ENCODE measurements around the gene CCL25. TPM values are rescaled to one million over a fixed set of nuclear protein-coding genes. Genes with fewer than 3 reads are reported as not detected.
"Not testable (repeated sequence)": the region's sequence is repeated elsewhere in the genome, so short reads cannot be mapped to it uniquely, and the experiment has no call there.

The CCL25 gene
- total and polyA plus RNA-seq, 2 donors (not counting 3 experiments of a cell fraction or from before 2014, with no cell fraction given), result not detected

- H3K27me3 ChIP-seq (ENCODE audit: control insufficient read depth in 2 of 2, insufficient read depth in 2 of 2, low read length in 2 of 2); H4K20me1 ChIP-seq (replicated peaks; ENCODE audit: control insufficient read depth, extremely low read depth, insufficient read depth, low read length); H3K9me3 ChIP-seq (replicated peaks; ENCODE audit: control insufficient read depth, insufficient read depth, low read length); H3K27ac ChIP-seq (ENCODE audit: insufficient read depth, low read depth, low read length); H3K4me3 ChIP-seq (replicated peaks in 1 of 3; ENCODE audit: insufficient read depth in 1 of 3, low read depth in 1 of 3, low read length in 3 of 3); FAIRE-seq; intact Hi-C loops (cut with micrococcal nuclease); DNase-seq (ENCODE audit: low read depth, low spot score); H3K9me1 ChIP-seq (replicated peaks; ENCODE audit: control insufficient read depth, extremely low read depth, insufficient read depth, low read length); H3K79me2 ChIP-seq (ENCODE audit: control insufficient read depth, insufficient read depth, low read length); BruUV-seq (replicated peaks); H3K4me2 ChIP-seq (ENCODE audit: insufficient read depth, low read length); dilution Hi-C loops (cut with MboI; ENCODE audit: extremely low pct_ligation_motif_present, low sequenced_read_pairs); H3K9ac ChIP-seq (replicated peaks; ENCODE audit: extremely low read depth, insufficient read depth, low read length); POLR2A ChIA-PET; H2AFZ ChIP-seq (ENCODE audit: low read depth, low read length); CTCF ChIA-PET; H3K4me1 ChIP-seq (ENCODE audit: control insufficient read depth, extremely low read depth, insufficient read depth, low read length); H3K36me3 ChIP-seq (ENCODE audit: control insufficient read depth in 2 of 2, extremely low read depth in 1 of 2, insufficient read depth in 2 of 2, low read length in 2 of 2): not testable (repeated sequence)
These were observed 19.0 kb upstream of the CCL25 start for GRCh38 chr19:8033287-8034177.

DNA sequence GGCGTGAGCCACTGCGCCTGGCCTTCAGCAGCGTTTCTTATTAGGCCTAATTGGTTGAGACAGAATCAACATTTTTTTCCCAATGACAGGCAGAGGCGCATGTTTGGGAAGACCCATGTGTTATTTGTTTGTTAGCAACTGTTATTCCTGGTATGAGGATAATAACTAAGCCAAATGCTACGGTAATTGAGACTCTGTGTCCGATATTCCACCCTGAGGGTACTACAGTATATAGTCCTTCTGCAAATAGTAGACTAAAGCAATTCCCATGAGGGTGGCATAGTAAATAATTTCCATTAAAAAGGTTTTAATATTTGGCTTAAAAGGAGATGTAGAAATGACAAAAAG, 18.4 kb upstream of the CCL25 start:
- no peaks in the 10 kb centered on the region for H3K79me2 ChIP-seq (ENCODE audit: control insufficient read depth, insufficient read depth, low read length)
- no peak overlapping the region for H3K27ac ChIP-seq (ENCODE audit: insufficient read depth, low read depth, low read length)
- ChIA-PET POLR2A (no interaction called here), CTCF (no interaction called here)
- no peaks in the 10 kb centered on the region for H3K9me1 ChIP-seq (replicated peaks; ENCODE audit: control insufficient read depth, extremely low read depth, insufficient read depth, low read length)
- H3K27me3 ChIP-seq (ENCODE audit: control insufficient read depth in 2 of 2, insufficient read depth in 2 of 2, low read length in 2 of 2), result peaks cover 0 to 4% of the 10 kb centered on the region in 2 experiments
- BruUV-seq (replicated peaks), result no TSS peak
- H3K4me3 ChIP-seq (replicated peaks in 1 of 3; ENCODE audit: insufficient read depth in 1 of 3, low read depth in 1 of 3, low read length in 3 of 3), result no peak overlapping the region
- FAIRE-seq, result no peak
- intact Hi-C loops (cut with micrococcal nuclease) (no loop called here), dilution Hi-C loops (cut with MboI; ENCODE audit: extremely low pct_ligation_motif_present, low sequenced_read_pairs) (no loop called here)
- DNase-seq (ENCODE audit: low read depth, low spot score), result no peak
- H3K9ac ChIP-seq (replicated peaks; ENCODE audit: extremely low read depth, insufficient read depth, low read length), result no peak overlapping the region
- H3K36me3 ChIP-seq (ENCODE audit: control insufficient read depth in 2 of 2, extremely low read depth in 1 of 2, insufficient read depth in 2 of 2, low read length in 2 of 2), result no peaks in the 10 kb centered on the region
- H2AFZ ChIP-seq (ENCODE audit: low read depth, low read length), result no peak overlapping the region
- H4K20me1 ChIP-seq (replicated peaks; ENCODE audit: control insufficient read depth, extremely low read depth, insufficient read depth, low read length), result no peaks in the 10 kb centered on the region
- H3K4me2 ChIP-seq (ENCODE audit: insufficient read depth, low read length), result no peak overlapping the region
- no peaks in the 10 kb centered on the region for H3K4me1 ChIP-seq (ENCODE audit: control insufficient read depth, extremely low read depth, insufficient read depth, low read length)
- TF ChIP-seq MYC (IDR thresholded peaks at IDR 0.05; ENCODE audit: low read depth, low read length) (no peak), POLR2AphosphoS5 (IDR thresholded peaks at IDR 0.05; ENCODE audit: insufficient read depth, low read depth, low read length) (no peak), POLR2A (IDR thresholded peaks at IDR 0.05; ENCODE audit: low read depth, low read length) (no peak), CTCF (IDR thresholded peaks at IDR 0.05; ENCODE audit: extremely low read depth in 1 of 2, insufficient read depth in 1 of 2, low read depth in 1 of 2, low read length in 2 of 2) (no peak), MAX (IDR thresholded peaks at IDR 0.05; ENCODE audit: insufficient read depth, insufficient read length) (no peak)
- no peaks in the 10 kb centered on the region for H3K9me3 ChIP-seq (replicated peaks; ENCODE audit: control insufficient read depth, insufficient read depth, low read length)

Data from endothelial cell of umbilical vein (primary cell).